Left ventricle myocardium inferior (tissue), 1 donor: ENCODE measurements around the gene ACOXL. TPM values are rescaled to one million over a fixed set of nuclear protein-coding genes. Genes with fewer than 3 reads are reported as not detected.

Source experiments
- DNase-seq: peaks from one replicate; pipeline ENCODE4 v3.0.0-alpha.2; 2020
- H3K27ac ChIP-seq: fragments of 200-600 bp; replicated peaks from 2 replicates; pipeline ENCODE4 v1.8.0; 2021
- H3K27me3 ChIP-seq: fragments of 200-600 bp; 2 replicates; pipeline ENCODE4 v1.8.0; 2021; ENCODE audit warnings: low read depth
- H3K36me3 ChIP-seq: fragments of 200-600 bp; 2 replicates; pipeline ENCODE4 v1.8.0; 2021
- H3K4me1 ChIP-seq: fragments of 200-600 bp; 2 replicates; pipeline ENCODE4 v1.8.0; 2021
- H3K4me3 ChIP-seq: fragments of 200-600 bp; 2 replicates; pipeline ENCODE4 v1.8.0; 2021; ENCODE audit warnings: mild to moderate bottlenecking, moderate library complexity
- H3K9me3 ChIP-seq: fragments of 200-600 bp; replicated peaks from 2 replicates; pipeline ENCODE4 v1.8.0; 2021
- intact Hi-C: fragments of 100-400 bp; cut with micrococcal nuclease; formaldehyde crosslinking; loops from one replicate; pipeline ENCODE4 v1.11.0; 2022
- total RNA-seq: library from RNA; stranded (reverse); fragmentation: NEBNext Ultra II Directional; extraction: Animal tissue kit (Norgen Biotek cat#: 25700); gene quantifications from one replicate; pipeline ENCODE4 v1.2.1, GENCODE V29; 2021
- TF ChIP-seq, protein P1 (sequence below): fragments of 200-600 bp; IDR thresholded peaks from 2 replicates; pipeline ENCODE4 v1.8.0; 2021; ENCODE audit warnings: antibody characterized with exemption, mild to moderate bottlenecking, borderline replicate concordance
- donor health status: DM: no; HTN: yes; CAD: no; lungs with severe emphysema.

ACOXL gene
- total RNA-seq, 1 donor from 2014 or later = not detected

GRCh38 chr2:111045771-111046444 lies 313.5 kb downstream of the ACOXL start:
- TF ChIP-seq, protein P1, sequence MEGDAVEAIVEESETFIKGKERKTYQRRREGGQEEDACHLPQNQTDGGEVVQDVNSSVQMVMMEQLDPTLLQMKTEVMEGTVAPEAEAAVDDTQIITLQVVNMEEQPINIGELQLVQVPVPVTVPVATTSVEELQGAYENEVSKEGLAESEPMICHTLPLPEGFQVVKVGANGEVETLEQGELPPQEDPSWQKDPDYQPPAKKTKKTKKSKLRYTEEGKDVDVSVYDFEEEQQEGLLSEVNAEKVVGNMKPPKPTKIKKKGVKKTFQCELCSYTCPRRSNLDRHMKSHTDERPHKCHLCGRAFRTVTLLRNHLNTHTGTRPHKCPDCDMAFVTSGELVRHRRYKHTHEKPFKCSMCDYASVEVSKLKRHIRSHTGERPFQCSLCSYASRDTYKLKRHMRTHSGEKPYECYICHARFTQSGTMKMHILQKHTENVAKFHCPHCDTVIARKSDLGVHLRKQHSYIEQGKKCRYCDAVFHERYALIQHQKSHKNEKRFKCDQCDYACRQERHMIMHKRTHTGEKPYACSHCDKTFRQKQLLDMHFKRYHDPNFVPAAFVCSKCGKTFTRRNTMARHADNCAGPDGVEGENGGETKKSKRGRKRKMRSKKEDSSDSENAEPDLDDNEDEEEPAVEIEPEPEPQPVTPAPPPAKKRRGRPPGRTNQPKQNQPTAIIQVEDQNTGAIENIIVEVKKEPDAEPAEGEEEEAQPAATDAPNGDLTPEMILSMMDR = no peak
- no peak overlapping the region for H3K27ac ChIP-seq
- H3K4me3 ChIP-seq = no peak overlapping the region
- H3K36me3 ChIP-seq = no peaks in the 10 kb centered on the region
- H3K27me3 ChIP-seq = peaks cover 38% of the 10 kb centered on the region
- DNase-seq = no peak
- no peaks in the 10 kb centered on the region for H3K9me3 ChIP-seq
- H3K4me1 ChIP-seq = no peaks in the 10 kb centered on the region
- intact Hi-C loops = no loop called here

GRCh38 chr2:111046670-111047069 lies 314.3 kb downstream of the ACOXL start:
- intact Hi-C loops = no loop called here
- H3K9me3 ChIP-seq = no peaks in the 10 kb centered on the region
- no peak overlapping the region for H3K27ac ChIP-seq
- H3K4me1 ChIP-seq = no peaks in the 10 kb centered on the region
- TF ChIP-seq, protein P1 = no peak
- no peaks in the 10 kb centered on the region for H3K36me3 ChIP-seq
- H3K4me3 ChIP-seq = no peak overlapping the region
- peaks cover 31% of the 10 kb centered on the region for H3K27me3 ChIP-seq
- no peak for DNase-seq

DNA sequence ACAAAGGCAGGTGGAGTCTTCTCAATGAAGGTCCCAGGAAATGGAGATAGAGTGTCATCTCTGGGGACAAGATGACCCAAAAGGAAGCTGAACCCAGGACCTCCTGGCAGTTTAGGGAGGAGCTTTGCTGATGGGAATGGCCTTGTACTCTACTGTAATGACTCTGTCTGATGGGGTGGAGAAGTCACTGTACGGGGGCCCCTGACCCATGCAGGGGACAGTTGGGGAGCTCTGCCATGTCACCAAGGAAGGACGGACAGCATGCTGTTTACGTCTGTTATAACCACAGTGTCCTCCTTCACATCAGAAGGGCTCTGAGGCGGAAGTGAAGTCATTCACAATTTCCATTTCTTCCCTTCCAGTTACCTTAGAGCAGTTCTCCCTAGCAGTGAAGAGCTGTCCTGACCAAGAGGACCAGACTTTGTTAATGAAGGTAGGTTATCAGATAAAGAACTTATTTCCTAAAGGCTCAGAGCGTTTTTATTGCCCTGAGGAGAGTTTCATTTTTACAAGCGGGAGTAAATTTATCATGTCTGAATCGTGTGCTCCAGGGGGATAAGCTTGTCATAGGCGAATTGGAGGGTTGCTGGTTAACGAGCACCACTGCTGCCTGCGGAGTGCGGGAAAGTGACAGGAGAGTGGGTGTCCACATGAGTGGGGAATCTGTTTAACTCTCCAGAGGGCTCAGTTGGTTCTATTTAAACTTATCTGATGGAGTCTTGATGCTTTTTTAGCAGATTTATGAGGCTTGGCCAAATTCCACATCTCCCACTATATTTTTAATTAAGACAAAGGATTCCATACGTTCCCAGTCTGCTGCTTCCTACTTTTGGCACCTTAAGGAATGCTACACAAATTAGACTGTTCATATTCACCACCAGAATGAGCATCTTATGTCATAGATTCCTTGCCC lies 316.7 kb downstream of the ACOXL start:
- intact Hi-C loops = no loop called here
- no peak for DNase-seq
- H3K9me3 ChIP-seq = no peaks in the 10 kb centered on the region
- H3K4me3 ChIP-seq = no peak overlapping the region
- peaks cover 15% of the 10 kb centered on the region for H3K4me1 ChIP-seq
- no peaks in the 10 kb centered on the region for H3K36me3 ChIP-seq
- H3K27ac ChIP-seq = no peak overlapping the region
- H3K27me3 ChIP-seq = peaks cover 20% of the 10 kb centered on the region
- TF ChIP-seq, protein P1 = no peak

- intact Hi-C loops = no loop called here
- no peak overlapping the region for H3K4me3 ChIP-seq
- TF ChIP-seq, protein P1 = no peak
- peaks cover 12% of the 10 kb centered on the region for H3K27me3 ChIP-seq
- no peak for DNase-seq
- no peaks in the 10 kb centered on the region for H3K9me3 ChIP-seq
- no peaks in the 10 kb centered on the region for H3K36me3 ChIP-seq
- peaks cover 16% of the 10 kb centered on the region for H3K4me1 ChIP-seq
- no peak overlapping the region for H3K27ac ChIP-seq
Measured at GRCh38 chr2:111049792-111050640, 317.6 kb downstream of the ACOXL start.

DNA sequence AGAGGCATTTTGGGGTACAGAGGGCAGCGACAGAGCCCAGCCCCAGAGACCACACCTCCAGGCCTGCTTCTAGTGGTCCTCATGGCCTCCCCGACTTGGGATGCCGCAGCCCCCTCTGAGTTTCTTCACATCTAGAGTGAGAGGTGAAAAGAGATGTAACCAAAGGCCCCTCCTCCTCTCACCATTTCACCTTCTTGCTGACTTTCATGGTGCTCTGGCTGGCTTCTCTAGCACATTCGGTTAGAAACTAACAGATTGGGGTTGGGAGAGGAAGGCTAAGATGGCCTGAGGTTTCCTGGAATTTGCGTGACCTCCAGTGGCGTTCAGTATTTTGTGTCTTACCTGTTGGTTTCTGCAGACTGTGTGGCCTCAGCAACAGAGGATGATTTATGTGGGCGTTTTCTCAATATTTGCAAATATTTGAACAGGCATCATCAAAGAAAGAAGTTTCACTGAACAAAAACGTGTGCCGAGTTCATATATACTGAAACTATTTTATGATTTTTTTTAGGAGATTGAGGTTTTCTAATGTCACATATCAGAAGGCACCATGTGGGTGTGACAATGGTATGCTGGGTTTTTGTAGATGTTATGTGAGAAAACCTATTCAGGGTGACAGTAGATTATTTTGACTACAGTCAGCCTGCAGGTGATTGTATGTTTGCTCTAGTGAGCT lies 318.5 kb downstream of the ACOXL start:
- intact Hi-C loops = no loop called here
- no peak overlapping the region for H3K27ac ChIP-seq
- no peaks in the 10 kb centered on the region for H3K9me3 ChIP-seq
- no peak for DNase-seq
- peaks cover 12% of the 10 kb centered on the region for H3K27me3 ChIP-seq
- peaks cover 16% of the 10 kb centered on the region for H3K4me1 ChIP-seq
- no peak overlapping the region for H3K4me3 ChIP-seq
- TF ChIP-seq, protein P1 = no peak
- H3K36me3 ChIP-seq = no peaks in the 10 kb centered on the region
